Astrocyte of the spinal cord (primary cell): ENCODE data around the gene ACSL1.
A peak's percentile ranks its signal among the peaks of the same experiment; 100 is the strongest.

Experiments
- DNase-seq: peaks from one replicate; pipeline ENCODE4 v3.0.0; 2011; ENCODE audit warnings: low read depth, low spot score
- H3K4me3 ChIP-seq: 2 replicates; pipeline ENCODE4 v1.5.1; 2011; ENCODE audit warnings: low read depth, mild to moderate bottlenecking, low read length, moderate library complexity
- CTCF ChIP-seq: IDR thresholded peaks from 2 replicates; pipeline ENCODE4 v1.5.1; 2012; ENCODE audit warnings: low read depth, mild to moderate bottlenecking, low read length, inconsistent platforms
- in situ Hi-C: cut with HindIII; loops from 2 replicates; pipeline ENCODE4 v1.10.0; 2017; ENCODE audit warnings: low sequenced_read_pairs

The ACSL1 gene

GRCh38 chr4:184805462-184806228 is 20.1 kb downstream of the ACSL1 start:
- no peak overlapping the region for H3K4me3 ChIP-seq
- no peak for DNase-seq
- no peak for TF ChIP-seq CTCF
- in situ Hi-C loops = no loop called here

GRCh38 chr4:184804621-184805020 is 21.1 kb downstream of the ACSL1 start:
- in situ Hi-C loops = no loop called here
- no peak overlapping the region for H3K4me3 ChIP-seq
- TF ChIP-seq CTCF = no peak
- no peak for DNase-seq

GRCh38 chr4:184803874-184804273 is 21.9 kb downstream of the ACSL1 start:
- no peak overlapping the region for H3K4me3 ChIP-seq
- in situ Hi-C loops = no loop called here
- TF ChIP-seq CTCF = no peak
- no peak for DNase-seq

- TF ChIP-seq CTCF = no peak
- no peak for DNase-seq
- in situ Hi-C loops = no loop called here
- no peak overlapping the region for H3K4me3 ChIP-seq
Observed at GRCh38 chr4:184803133-184803532, 22.6 kb downstream of the ACSL1 start.

- DNase-seq = no peak
- in situ Hi-C loops = no loop called here
- H3K4me3 ChIP-seq = no peak overlapping the region
- no peak for TF ChIP-seq CTCF
Observed at GRCh38 chr4:184802697-184803015, 23.1 kb downstream of the ACSL1 start.

GRCh38 chr4:184801781-184802696 is 23.7 kb downstream of the ACSL1 start:
- H3K4me3 ChIP-seq = no peak overlapping the region
- peak; percentile 43 for DNase-seq
- no peak for TF ChIP-seq CTCF
- in situ Hi-C loops = no loop called here
